OCI-LY7 (cell line): ENCODE measurements around the gene FOXP1. TPM values are rescaled to one million over a fixed set of nuclear protein-coding genes. Genes with fewer than 3 reads are reported as not detected.

Source experiments
- BruUV-seq: library from RNA; stranded (reverse); fragments of 400-500 nt; replicated peaks from 2 replicates; lab custom pipeline; 2021; lab: Mats Ljungman, UMichigan
- CTCF ChIA-PET: fragments of 300-600 bp; sonication (Branson Sonifier 250); formaldehyde crosslinking; loops from one replicate; lab custom pipeline; 2022; ENCODE audit warnings: antibody characterized with exemption; ENCODE audit not compliant: unreplicated experiment; lab: Charles Lee
- POLR2A ChIA-PET: fragments of 300-600 bp; sonication (Branson Sonifier 250); formaldehyde crosslinking; loops from one replicate; lab custom pipeline; 2022; ENCODE audit warnings: antibody characterized with exemption; lab: Charles Lee
- DNase-seq: peaks from one replicate; pipeline ENCODE4 v3.0.0-alpha.2; 2015; ENCODE audit warnings: low spot score
- H2AFZ ChIP-seq: fragments of 200-600 bp; sonication (generic), shearing (Covaris generic); 2 replicates; pipeline ENCODE4 v1.6.1; 2014; ENCODE audit warnings: mild to moderate bottlenecking, antibody characterized with exemption, low read length, moderate library complexity
- H3K27ac ChIP-seq: fragments of 200-600 bp; sonication (generic); 2 replicates; pipeline ENCODE4 v1.5.1; 2014; ENCODE audit warnings: mixed run types, low read depth, mild to moderate bottlenecking, moderate library complexity, low read length, inconsistent platforms; ENCODE audit not compliant: poor library complexity, severe bottlenecking
- H3K36me3 ChIP-seq: fragments of 200-600 bp; sonication (generic); 2 replicates; pipeline ENCODE4 v1.6.1; 2014; ENCODE audit warnings: mild to moderate bottlenecking, antibody characterized with exemption, low read length, moderate library complexity, mixed read lengths; ENCODE audit not compliant: insufficient read depth
- H3K4me1 ChIP-seq: fragments of 200-600 bp; sonication (generic); 2 replicates; pipeline ENCODE4 v1.5.1; 2014; ENCODE audit warnings: mild to moderate bottlenecking, low read length; ENCODE audit not compliant: insufficient read depth, poor library complexity, severe bottlenecking
- H3K4me2 ChIP-seq: fragments of 200-600 bp; sonication (generic); 2 replicates; pipeline ENCODE4 v1.6.1; 2014; ENCODE audit warnings: mild to moderate bottlenecking, low read length
- H3K4me3 ChIP-seq: fragments of 200-600 bp; sonication (generic); 2 replicates; pipeline ENCODE4 v1.5.1; 2014; ENCODE audit warnings: mild to moderate bottlenecking, low read depth, low read length; ENCODE audit not compliant: poor library complexity, severe bottlenecking
- H3K79me2 ChIP-seq: fragments of 200-600 bp; sonication (generic); 2 replicates; pipeline ENCODE4 v1.6.1; 2016; ENCODE audit warnings: low read depth, mild to moderate bottlenecking, low read length, moderate library complexity, mixed read lengths; ENCODE audit not compliant: insufficient read depth
- H3K9me2 ChIP-seq: fragments of 200-600 bp; sonication (generic); 2 replicates; pipeline ENCODE4 v1.6.1; 2016; ENCODE audit warnings: mild to moderate bottlenecking, low read length, mixed read lengths; ENCODE audit not compliant: insufficient read depth
- H3K9me3 ChIP-seq: fragments of 200-600 bp; sonication (generic); 2 replicates; pipeline ENCODE4 v1.6.1; 2014; ENCODE audit warnings: mild to moderate bottlenecking, mixed run types, low read length, mixed read lengths
- H4K20me1 ChIP-seq: fragments of 200-600 bp; sonication (generic); 2 replicates; pipeline ENCODE4 v1.6.1; 2014; ENCODE audit warnings: mild to moderate bottlenecking, antibody characterized with exemption, low read length, moderate library complexity, mixed read lengths; ENCODE audit not compliant: insufficient read depth
- EZH2phosphoT487 ChIP-seq: fragments of 200-600 bp; sonication (generic); IDR thresholded peaks from 2 replicates; pipeline ENCODE4 v1.6.1; 2018; ENCODE audit warnings: low read depth, borderline replicate concordance, mild to moderate bottlenecking, mixed run types, antibody characterized with exemption, low read length, moderate library complexity, mixed read lengths
- intact Hi-C: fragments of 100-400 bp; cut with micrococcal nuclease; formaldehyde crosslinking; loops from one replicate; pipeline ENCODE4 v1.10.0; 2022; ENCODE audit not compliant: unreplicated experiment
- total RNA-seq, 2 experiments: library from RNA; depleted of rRNA in 1 of 2; stranded (reverse); fragments of >200 nt in 1 of 2; shearing (Covaris generic) in 1 of 2; gene quantifications; 2 replicates each; pipeline ENCODE4 v1.2.3, GENCODE V29; 2014 to 2022
- TF ChIP-seq, protein P1 (sequence below): fragments of 200-600 bp; sonication (generic); conservative IDR thresholded peaks from 2 replicates; pipeline ENCODE4 v1.5.1; 2014; ENCODE audit warnings: mild to moderate bottlenecking, antibody characterized with exemption, low read length, moderate library complexity, mixed read lengths

Gene FOXP1
- total RNA-seq, 2 experiments from 2014 or later, result 87.3 to 151 TPM

DNA sequence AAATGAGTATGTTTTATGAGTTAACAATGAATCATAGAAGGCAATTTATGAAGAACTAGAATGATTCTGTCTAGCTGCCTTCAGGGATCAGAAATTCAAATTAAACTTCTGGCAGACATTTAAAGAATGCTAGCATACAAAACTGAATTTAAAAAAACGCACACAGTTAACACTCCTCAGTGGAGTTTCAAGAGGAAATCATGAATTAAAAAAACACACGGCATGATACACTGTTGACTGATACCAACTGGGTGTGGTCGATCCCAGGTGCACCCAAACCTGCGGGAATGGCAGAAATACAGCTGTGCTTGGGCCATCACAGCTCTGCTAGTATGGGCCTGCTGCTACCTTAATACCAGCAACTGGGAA is 526.0 kb downstream of the FOXP1 start:
- TF ChIP-seq EZH2phosphoT487, result no peak
- TF ChIP-seq, protein P1, sequence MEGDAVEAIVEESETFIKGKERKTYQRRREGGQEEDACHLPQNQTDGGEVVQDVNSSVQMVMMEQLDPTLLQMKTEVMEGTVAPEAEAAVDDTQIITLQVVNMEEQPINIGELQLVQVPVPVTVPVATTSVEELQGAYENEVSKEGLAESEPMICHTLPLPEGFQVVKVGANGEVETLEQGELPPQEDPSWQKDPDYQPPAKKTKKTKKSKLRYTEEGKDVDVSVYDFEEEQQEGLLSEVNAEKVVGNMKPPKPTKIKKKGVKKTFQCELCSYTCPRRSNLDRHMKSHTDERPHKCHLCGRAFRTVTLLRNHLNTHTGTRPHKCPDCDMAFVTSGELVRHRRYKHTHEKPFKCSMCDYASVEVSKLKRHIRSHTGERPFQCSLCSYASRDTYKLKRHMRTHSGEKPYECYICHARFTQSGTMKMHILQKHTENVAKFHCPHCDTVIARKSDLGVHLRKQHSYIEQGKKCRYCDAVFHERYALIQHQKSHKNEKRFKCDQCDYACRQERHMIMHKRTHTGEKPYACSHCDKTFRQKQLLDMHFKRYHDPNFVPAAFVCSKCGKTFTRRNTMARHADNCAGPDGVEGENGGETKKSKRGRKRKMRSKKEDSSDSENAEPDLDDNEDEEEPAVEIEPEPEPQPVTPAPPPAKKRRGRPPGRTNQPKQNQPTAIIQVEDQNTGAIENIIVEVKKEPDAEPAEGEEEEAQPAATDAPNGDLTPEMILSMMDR, result no peak
- BruUV-seq, result no TSS peak
- Histone ChIP-seq H4K20me1 (peaks cover 57% of the 10 kb centered on the region), H3K27ac (no peak overlapping the region), H2AFZ (no peak overlapping the region), H3K4me1 (peaks cover 23% of the 10 kb centered on the region), H3K36me3 (peaks cover 8% of the 10 kb centered on the region), H3K4me3 (no peak overlapping the region), H3K9me3 (no peaks in the 10 kb centered on the region), H3K4me2 (no peak overlapping the region; the same call in 1 of the 2 replicates), H3K9me2 (no peaks in the 10 kb centered on the region), H3K79me2 (peaks cover 56% of the 10 kb centered on the region; the same call in 1 of the 2 replicates)
- intact Hi-C loops, result no loop called here
- ChIA-PET CTCF (interaction anchor here (0.6 kb wide), 1 partner anchor 97 kb away, joined by 3 read pairs; no protein-coding TSS in a partner anchor), POLR2A (interaction anchor here (0.6 to 1.7 kb wide), 6 partner anchors 8 to 260 kb away, joined by 3 to 6 read pairs (median 4); no protein-coding TSS in a partner anchor)
- DNase-seq, result no peak

DNA sequence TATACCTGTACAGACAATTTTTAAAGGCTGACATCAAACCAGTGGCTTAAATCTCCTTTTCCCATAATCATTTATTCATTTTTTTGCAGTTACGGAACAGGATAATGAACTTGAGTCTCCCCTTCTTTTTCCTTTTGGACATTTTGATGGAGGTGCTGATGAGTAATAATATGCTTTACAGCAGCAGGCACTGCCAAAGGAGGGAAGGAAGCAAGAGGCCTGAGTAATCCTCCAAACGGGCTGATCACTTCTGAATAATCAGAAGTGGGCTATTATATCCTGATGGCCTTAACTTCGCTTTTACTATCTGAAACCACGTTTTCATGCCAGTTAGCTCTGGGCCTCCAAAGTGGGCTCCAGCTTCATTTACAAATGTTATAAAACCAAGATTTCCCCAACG is 527.2 kb downstream of the FOXP1 start:
- intact Hi-C loops, result no loop called here
- peaks cover 20% of the 10 kb centered on the region for H3K36me3 ChIP-seq
- H3K4me3 ChIP-seq, result no peak overlapping the region
- H3K4me1 ChIP-seq, result peaks cover 21% of the 10 kb centered on the region
- H3K9me3 ChIP-seq, result no peaks in the 10 kb centered on the region
- no peak for TF ChIP-seq EZH2phosphoT487
- TF ChIP-seq, protein P1, result no peak
- CTCF ChIA-PET, result no interaction called here
- DNase-seq, result no peak
- H3K9me2 ChIP-seq, result no peaks in the 10 kb centered on the region
- POLR2A ChIA-PET, result interaction anchor here (1.1 to 1.7 kb wide), 3 partner anchors 11 to 33 kb away, joined by 3 to 6 read pairs (median 5); no protein-coding TSS in a partner anchor
- H3K4me2 ChIP-seq, result no peak overlapping the region
- no peak overlapping the region for H3K27ac ChIP-seq
- BruUV-seq, result no TSS peak
- peaks cover 45% of the 10 kb centered on the region for H4K20me1 ChIP-seq
- H2AFZ ChIP-seq, result no peak overlapping the region
- H3K79me2 ChIP-seq, result peaks cover 46% of the 10 kb centered on the region; the same call in 1 of the 2 replicates

DNA sequence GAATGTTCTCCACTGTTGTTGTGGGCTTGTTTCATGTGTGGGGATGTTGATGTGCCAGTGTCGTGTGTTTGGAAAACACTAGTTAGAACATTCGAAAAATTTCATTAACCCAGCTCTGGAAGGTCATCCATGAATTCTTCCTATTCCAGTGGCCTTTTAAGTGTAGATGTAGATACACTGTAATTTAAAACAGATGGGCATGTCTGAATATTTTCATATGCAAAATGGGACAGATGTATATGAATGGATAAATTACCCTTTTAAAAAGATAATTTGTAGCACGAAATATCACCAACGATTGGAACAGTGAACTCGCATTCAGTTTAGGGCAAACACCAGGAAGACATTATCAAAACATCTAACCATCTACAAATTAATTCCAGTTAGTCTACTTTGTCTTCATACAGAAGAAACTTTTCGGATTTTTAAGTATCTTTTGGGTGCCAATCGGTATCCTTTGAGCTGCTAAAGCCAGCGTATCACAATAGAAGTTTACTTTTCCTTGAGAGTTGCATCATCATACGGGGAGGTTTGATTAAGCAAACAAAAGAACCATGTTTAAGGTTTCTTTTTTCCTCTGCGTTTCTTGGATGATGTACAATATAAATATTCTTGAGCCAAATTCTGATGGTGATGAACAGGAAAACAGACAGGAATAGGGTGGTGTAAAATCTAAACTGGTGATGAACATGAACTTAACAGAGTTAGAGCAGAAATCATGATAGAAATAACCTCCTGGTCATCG is 528.1 kb downstream of the FOXP1 start:
- intact Hi-C loops, result no loop called here
- Histone ChIP-seq H3K4me1 (peaks cover 29% of the 10 kb centered on the region), H3K9me2 (no peaks in the 10 kb centered on the region), H4K20me1 (peaks cover 36% of the 10 kb centered on the region), H3K79me2 (peaks cover 37% of the 10 kb centered on the region; the same call in 1 of the 2 replicates), H3K4me2 (no peak overlapping the region), H3K4me3 (no peak overlapping the region), H3K36me3 (peaks cover 29% of the 10 kb centered on the region), H3K27ac (no peak overlapping the region), H3K9me3 (no peaks in the 10 kb centered on the region), H2AFZ (no peak overlapping the region)
- no TSS peak for BruUV-seq
- no peak for TF ChIP-seq EZH2phosphoT487
- TF ChIP-seq, protein P1, result no peak
- ChIA-PET CTCF (no interaction called here), POLR2A (interaction anchor here (0.9 kb wide), 1 partner anchor 14 kb away, joined by 3 read pairs; no protein-coding TSS in a partner anchor)
- no peak for DNase-seq
